Muscle layer of colon (tissue), 2 donors: Measurements from ENCODE around the gene SMIM10L2A.
"Not testable (repeated sequence)": the region's sequence is repeated elsewhere in the genome, so short reads cannot be mapped to it uniquely, and the experiment has no call there.

Experiments
- H3K27ac ChIP-seq: one replicate; pipeline ENCODE4 v1.7.0; 2013; ENCODE audit warnings: low read depth, mild to moderate bottlenecking, low read length, moderate library complexity
- H3K27me3 ChIP-seq, 2 donors: one replicate each; pipeline ENCODE4 v1.7.0; 2013; ENCODE audit warnings: low read length in 2 of 2, mild to moderate bottlenecking in 2 of 2; ENCODE audit not compliant: insufficient read depth in 2 of 2, control insufficient read depth in 1 of 2
- H3K36me3 ChIP-seq: one replicate; pipeline ENCODE4 v1.7.0; 2013; ENCODE audit warnings: mild to moderate bottlenecking, low read length; ENCODE audit not compliant: insufficient read depth
- H3K4me1 ChIP-seq: one replicate; pipeline ENCODE4 v1.7.0; 2013; ENCODE audit warnings: mild to moderate bottlenecking, low read length; ENCODE audit not compliant: insufficient read depth
- H3K4me3 ChIP-seq, 2 donors: one replicate each; pipeline ENCODE4 v1.7.0; 2013; ENCODE audit warnings: low read length in 2 of 2, low read depth in 1 of 2, mild to moderate bottlenecking in 1 of 2, moderate library complexity in 1 of 2
- H3K9ac ChIP-seq: one replicate; pipeline ENCODE4 v1.7.0; 2013; ENCODE audit warnings: low read length
- H3K9me3 ChIP-seq: one replicate; pipeline ENCODE4 v1.7.0; 2013; ENCODE audit warnings: mild to moderate bottlenecking, low read length
- donor health status: abdominal sarcoma.
- donor health status: Adenocarcinoma of cecum.

The SMIM10L2A gene

DNA sequence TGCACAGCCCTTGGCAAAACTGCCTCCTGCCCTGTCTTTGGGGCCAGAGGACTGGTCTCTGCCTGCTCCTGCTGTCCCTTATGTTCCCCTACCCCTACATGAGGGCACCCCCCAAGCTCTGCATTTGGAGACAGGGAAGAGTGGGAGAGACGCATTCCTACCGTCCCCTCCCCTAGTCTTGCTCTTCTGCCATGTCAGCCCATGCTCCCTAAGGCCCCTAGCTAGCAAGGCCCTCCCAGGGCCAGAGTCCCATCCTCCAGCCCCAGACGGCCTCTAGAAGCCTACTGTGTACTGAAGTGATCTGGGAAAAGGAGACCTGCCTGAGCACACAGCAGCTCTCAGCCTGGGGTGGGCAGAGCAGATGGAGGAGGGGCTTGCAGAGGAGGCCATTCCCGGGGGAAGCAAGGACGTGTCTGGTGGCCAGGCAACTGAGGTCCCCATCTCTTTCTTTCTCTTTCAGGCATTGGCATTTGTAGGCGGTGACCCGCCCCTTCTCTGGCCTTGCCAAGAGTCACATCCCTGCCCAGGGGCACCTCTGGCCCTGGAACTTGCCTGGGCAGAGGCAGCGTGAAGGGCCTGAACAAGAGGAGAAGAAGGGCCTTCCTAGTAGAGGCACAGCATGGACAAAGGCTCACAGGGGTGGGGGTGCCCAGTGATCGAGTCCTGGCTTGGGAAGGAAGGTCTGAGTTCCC lies 1.6 kb downstream of the SMIM10L2A start:
- not testable (repeated sequence) for H3K27me3 ChIP-seq, H3K9me3 ChIP-seq, H3K9ac ChIP-seq, H3K4me3 ChIP-seq, H3K36me3 ChIP-seq, H3K4me1 ChIP-seq, H3K27ac ChIP-seq

DNA sequence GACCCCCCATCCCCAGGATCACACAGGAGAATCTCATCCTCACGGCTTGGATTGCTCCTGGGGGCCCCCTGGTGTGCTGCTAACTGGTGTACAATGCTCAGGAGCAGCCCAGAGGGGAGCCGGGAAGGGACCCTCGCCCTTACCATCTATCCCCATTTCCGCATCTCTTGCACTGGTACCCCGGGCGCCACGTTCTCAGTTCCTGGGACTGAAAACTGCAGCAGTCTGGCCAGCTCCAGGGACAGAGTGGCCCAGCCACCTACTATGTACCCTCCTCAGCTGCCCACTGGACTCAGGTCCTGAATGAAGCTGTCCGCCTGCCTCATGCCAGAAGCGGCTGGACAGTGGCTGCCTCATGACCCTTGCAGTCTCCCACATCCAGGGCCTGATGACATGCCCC lies 2.7 kb downstream of the SMIM10L2A start:
- peaks cover 0 to 6% of the 10 kb centered on the region in 2 donors for H3K27me3 ChIP-seq
- H3K9ac ChIP-seq, result no peak overlapping the region
- no peaks in the 10 kb centered on the region for H3K4me1 ChIP-seq
- no peaks in the 10 kb centered on the region for H3K36me3 ChIP-seq
- no peak overlapping the region for H3K4me3 ChIP-seq
- H3K9me3 ChIP-seq, result no peaks in the 10 kb centered on the region
- H3K27ac ChIP-seq, result no peak overlapping the region

DNA sequence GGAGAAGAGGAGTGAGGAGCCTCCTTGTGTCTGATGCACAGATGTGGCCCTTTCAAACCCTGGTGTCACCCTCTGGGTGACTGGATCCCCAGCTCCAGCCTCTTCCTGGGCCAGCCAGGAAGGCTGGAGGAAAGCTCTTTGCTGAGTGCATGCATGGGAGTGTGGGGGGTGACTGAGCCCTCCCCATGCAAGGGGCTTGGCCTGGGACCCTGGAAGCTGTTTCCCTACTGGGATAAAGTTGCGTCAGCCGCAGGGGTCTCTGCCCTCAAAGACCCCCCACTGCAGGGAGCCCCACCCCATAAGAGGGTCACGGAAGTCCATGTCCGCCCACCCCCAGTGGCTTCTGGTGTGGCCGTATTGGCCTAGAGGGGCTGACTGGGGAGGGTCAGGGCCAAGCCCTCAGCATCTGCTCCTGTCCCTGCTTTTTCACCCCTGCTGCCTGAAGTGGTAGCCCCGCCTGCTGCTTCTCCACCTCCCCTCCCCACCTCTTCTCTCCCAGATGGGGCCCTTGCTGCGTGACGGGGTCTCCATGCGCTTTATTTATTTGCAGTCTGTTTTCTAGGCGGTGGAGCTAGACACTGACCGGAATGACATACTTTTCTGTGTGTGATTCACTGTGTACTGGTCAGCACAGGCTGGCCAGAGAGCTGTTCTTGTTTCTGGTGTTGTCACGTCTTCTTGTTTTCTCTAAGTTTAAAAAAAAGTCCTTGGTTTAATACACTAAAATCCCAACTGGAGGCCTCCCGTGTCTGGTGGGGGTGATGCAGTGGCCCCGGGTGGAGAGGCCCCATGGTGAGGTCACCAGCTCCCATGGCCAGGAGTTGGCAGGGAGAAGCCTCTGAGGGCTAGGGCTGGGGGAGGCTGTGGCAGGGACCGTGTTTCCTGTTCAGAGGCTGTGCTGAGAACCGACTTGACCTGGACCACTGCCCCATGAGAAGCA lies 3.6 kb downstream of the SMIM10L2A start:
- H3K36me3 ChIP-seq, result no peaks in the 10 kb centered on the region
- H3K9me3 ChIP-seq, result no peaks in the 10 kb centered on the region
- no peak overlapping the region for H3K9ac ChIP-seq
- no peak overlapping the region for H3K27ac ChIP-seq
- H3K27me3 ChIP-seq, result peaks cover 0 to 6% of the 10 kb centered on the region in 2 donors
- no peak overlapping the region for H3K4me3 ChIP-seq
- H3K4me1 ChIP-seq, result no peaks in the 10 kb centered on the region

DNA sequence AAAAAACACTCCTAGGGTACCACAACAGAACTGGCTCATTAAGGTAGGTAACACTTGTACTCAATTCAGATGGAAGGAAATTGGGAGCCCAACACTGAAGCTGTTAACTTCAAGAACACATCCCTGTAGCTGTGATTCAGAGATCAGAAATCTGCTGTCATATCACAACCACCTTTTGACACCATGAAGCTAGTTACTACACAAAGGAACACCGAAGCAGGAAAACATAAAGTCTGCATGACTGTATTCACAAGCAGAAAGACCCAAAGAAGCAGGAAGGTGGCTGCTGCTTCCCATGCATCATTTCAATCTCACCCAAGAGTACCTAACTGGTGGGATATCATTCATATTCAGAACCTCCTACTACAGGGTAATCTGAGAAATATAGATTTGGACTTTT lies 7.7 kb downstream of the SMIM10L2A start:
- peaks cover 0 to 14% of the 10 kb centered on the region in 2 donors for H3K27me3 ChIP-seq
- H3K27ac ChIP-seq, result no peak overlapping the region
- H3K36me3 ChIP-seq, result no peaks in the 10 kb centered on the region
- no peak overlapping the region for H3K9ac ChIP-seq
- H3K9me3 ChIP-seq, result no peaks in the 10 kb centered on the region
- H3K4me1 ChIP-seq, result no peaks in the 10 kb centered on the region
- H3K4me3 ChIP-seq, result no peak overlapping the region

DNA sequence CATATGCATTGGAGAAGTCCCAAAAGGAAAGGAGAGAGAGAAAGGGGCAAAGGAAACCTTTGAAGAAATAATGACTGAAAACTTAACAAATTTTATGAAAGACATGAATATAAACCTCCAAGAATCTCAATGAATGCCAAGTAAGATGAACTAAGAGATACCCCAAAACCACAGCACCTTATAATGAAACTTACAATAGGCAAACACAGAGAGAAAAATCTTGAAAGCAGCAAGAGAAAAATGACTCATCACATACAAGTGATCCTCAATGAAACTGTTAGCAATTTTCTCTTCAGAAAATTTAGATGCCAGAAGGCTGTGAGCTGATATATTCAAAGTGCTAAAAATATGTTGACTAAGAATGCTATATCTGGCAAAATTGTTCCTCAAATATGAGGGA lies 10.1 kb downstream of the SMIM10L2A start:
- peaks cover 0 to 8% of the 10 kb centered on the region in 2 donors for H3K27me3 ChIP-seq
- no peak overlapping the region for H3K4me3 ChIP-seq
- no peaks in the 10 kb centered on the region for H3K36me3 ChIP-seq
- H3K4me1 ChIP-seq, result no peaks in the 10 kb centered on the region
- no peaks in the 10 kb centered on the region for H3K9me3 ChIP-seq
- H3K9ac ChIP-seq, result no peak overlapping the region
- H3K27ac ChIP-seq, result no peak overlapping the region

DNA sequence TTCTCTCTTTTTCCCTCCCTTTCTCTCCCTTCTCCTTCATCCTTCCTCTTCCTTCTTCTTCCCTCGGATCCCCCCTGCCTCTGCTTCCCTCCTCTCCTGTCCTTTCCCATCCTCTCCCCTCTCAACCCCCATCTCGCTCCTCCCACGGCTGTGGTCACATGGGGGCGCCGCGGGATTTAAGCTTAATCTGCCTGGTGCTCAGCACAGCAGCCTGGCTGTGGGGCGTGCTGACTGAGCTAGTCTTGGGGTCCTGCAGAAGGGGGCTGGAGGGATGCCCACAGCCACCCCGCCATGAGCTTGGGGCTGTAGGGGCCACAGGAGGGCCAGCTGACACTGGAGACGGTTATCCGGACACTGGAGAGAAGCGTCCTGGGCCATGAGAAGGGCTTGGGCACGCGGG lies 10.7 kb downstream of the SMIM10L2A start:
- Histone ChIP-seq H3K4me1 (no peaks in the 10 kb centered on the region), H3K27me3 (peaks cover 0 to 8% of the 10 kb centered on the region in 2 donors), H3K4me3 (no peak overlapping the region), H3K9me3 (no peaks in the 10 kb centered on the region), H3K36me3 (no peaks in the 10 kb centered on the region), H3K27ac (no peak overlapping the region), H3K9ac (no peak overlapping the region)

DNA sequence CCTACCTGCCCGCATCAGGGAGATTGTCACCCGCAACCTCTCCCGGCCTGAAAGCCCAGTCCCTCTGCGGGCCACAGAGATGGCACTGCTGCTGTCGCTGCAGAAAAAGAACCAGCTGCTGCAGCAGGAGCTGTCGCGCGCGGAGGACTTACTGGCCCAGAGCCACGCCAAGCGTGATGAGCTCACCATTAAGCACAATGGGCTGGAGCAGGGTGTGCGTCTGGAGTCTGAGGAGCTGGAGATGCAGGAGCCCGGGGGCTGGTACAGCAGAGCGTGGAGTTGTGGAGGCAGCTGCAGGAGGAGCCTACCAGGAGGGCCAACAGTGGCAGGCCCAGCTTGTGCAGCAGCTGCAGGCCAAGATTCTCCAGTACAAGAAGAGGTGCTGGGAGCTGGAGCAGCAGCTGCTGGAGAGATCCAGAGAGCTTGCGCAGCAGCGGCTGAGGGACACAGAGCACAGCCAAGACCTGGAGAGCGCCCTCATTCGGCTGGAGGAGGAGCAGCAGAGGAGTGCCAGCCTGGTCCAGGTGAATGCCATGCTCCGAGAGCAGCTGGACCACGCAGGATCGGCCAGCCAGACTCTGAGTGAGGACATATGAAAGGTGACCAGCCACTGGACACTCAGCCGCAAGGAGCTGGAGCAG lies 11.3 kb downstream of the SMIM10L2A start:
- Histone ChIP-seq H3K27me3 (peaks cover 0 to 8% of the 10 kb centered on the region in 2 donors), H3K4me1 (no peaks in the 10 kb centered on the region), H3K4me3 (no peak overlapping the region), H3K9me3 (no peaks in the 10 kb centered on the region), H3K9ac (no peak overlapping the region), H3K36me3 (no peaks in the 10 kb centered on the region), H3K27ac (no peak overlapping the region)

DNA sequence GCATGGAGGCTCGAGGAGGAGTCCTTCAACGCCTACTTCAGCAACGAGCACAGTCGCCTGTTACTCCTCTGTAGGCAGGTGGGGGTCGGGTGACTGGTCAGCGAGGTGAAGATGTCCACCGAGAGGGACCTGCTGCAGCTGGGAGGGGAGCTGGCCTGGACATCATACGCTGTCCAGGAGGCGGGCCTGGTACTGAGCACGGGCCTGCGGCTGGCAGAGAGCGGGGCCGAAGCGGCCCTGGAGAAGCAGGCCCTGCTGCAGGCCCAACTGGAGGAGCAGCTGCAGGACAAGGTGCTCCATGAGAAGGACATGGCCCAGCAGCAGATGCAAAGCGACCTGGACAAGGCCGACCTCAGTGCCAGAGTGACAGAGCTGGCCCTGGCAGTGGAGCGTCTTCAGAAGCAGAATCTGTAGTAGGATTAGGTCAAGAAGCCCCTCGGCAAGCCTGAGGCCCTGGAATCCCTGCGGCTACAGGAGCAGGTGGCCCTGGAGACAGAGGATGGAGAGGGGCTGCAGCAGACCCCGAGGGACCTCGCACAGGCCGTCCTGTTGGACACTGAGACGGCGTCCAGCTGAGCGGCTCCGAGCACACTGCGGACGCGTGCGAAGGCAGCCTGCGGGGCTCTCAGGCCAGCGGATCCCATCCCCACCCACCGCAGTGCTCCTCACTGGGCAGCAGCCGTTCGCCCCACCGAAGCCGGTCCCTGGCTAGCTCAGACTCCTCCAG lies 11.9 kb downstream of the SMIM10L2A start:
- no peak overlapping the region for H3K4me3 ChIP-seq
- no peaks in the 10 kb centered on the region for H3K9me3 ChIP-seq
- H3K27ac ChIP-seq, result no peak overlapping the region
- peaks cover 0 to 8% of the 10 kb centered on the region in 2 donors for H3K27me3 ChIP-seq
- no peaks in the 10 kb centered on the region for H3K4me1 ChIP-seq
- no peaks in the 10 kb centered on the region for H3K36me3 ChIP-seq
- H3K9ac ChIP-seq, result no peak overlapping the region

DNA sequence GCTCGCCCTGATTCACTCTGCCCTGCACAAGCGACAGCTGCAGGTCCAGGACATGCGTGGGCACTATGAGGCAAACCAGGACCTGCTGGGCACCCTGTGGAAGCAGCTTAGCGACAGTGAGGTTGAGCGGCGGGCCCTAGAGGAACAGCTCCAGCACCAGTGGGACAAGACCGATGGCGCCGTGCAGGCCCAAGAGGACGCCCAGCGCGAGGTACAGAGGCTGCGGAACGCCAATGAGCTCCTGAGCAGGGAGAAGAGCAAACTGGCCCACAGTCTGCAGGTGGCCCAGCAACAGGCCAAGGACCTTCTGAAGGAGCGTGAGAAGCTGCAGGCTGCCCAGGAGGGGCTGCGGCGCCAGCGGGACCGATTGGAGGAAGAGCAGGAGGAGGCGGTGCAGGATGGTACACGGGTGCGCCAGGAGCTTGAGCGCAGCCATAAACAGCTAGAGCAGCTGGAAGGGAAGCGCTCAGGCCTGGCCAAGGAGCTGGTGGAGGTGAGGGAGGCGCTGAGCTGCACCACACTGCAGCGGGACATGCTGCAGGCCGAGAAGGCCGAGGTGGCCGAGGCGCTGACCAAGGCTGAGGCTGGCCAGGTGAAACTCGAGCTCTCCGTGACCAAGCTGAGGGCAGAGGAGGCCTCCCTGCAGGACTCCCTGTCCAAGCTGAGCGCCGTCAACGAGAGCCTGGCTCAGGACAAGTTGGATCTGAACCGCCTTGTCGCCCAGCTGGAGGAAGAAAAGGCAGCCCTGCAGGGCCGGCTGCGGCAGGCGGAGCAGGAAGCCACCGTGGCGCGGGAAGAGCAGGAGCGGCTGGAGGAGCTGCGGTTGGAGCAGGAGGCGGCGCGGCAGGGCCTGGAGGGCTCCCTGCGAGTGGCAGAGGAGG lies 12.8 kb downstream of the SMIM10L2A start:
- H3K9me3 ChIP-seq, result no peaks in the 10 kb centered on the region
- H3K27ac ChIP-seq, result no peak overlapping the region
- peaks cover 0 to 8% of the 10 kb centered on the region in 2 donors for H3K27me3 ChIP-seq
- no peak overlapping the region for H3K9ac ChIP-seq
- no peaks in the 10 kb centered on the region for H3K36me3 ChIP-seq
- H3K4me1 ChIP-seq, result no peaks in the 10 kb centered on the region
- H3K4me3 ChIP-seq, result no peak overlapping the region

DNA sequence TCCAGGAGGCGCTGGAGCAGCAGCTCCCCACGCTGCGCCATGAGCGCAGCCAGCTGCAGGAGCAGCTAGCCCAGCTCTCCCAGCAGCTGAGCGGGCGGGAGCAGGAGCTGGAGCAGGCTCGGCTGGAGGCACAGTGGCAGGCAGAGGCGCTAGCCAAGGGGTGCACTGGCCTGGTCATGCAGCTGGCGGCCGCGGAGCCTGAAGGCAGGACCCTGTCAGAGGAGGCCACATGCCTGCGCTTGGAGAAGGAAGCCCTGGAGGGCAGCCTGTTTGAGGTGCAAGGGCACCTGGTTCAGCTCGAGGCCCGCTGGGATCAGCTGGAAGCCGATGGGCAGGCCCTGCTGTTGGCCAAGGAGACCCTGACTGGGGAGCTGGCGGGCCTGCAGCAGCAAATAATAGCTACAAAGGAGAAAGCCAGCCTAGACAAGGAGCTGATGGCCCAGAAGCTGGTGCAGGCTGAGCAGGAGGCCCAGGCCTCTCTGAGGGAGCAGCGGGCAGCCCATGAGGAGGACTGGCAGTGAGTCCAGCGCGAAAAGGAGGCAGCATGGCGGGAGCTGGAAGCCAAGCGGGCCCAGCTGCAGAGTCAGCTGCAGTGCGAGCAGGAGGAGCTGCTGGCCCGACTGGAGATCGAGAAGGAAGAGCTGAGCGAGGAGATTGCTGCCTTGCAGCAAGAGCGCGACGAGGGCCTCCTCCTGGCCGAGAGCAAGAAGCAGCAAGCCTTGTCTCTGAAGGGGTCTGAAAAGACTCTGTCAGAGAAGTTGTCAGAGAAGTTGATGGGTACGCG lies 13.6 kb downstream of the SMIM10L2A start:
- H3K27ac ChIP-seq, result no peak overlapping the region
- peaks cover 0 to 8% of the 10 kb centered on the region in 2 donors for H3K27me3 ChIP-seq
- H3K4me3 ChIP-seq, result no peak overlapping the region
- H3K4me1 ChIP-seq, result no peaks in the 10 kb centered on the region
- no peaks in the 10 kb centered on the region for H3K9me3 ChIP-seq
- no peak overlapping the region for H3K9ac ChIP-seq
- no peaks in the 10 kb centered on the region for H3K36me3 ChIP-seq
